Uterus (tissue), 2 donors: ENCODE data around the gene HOXD3.

Experiments used
- CTCF ChIP-seq, 4 experiments: fragments of 200-600 bp in 2 of 4; fragments of 450-650 bp in 2 of 4; sonication (generic) in 2 of 4; IDR thresholded peaks; one replicate each; pipeline ENCODE4 v1.5.1; 2016 to 2019; ENCODE audit warnings: antibody characterized with exemption in 4 of 4, mild to moderate bottlenecking in 2 of 4, moderate library complexity in 1 of 4
- POLR2A ChIP-seq, 2 donors: fragments of 450-650 bp; IDR thresholded peaks; one replicate each; pipeline ENCODE4 v1.6.1; 2016; ENCODE audit warnings: antibody characterized with exemption in 2 of 2, mild to moderate bottlenecking in 1 of 2, moderate library complexity in 1 of 2

- no peak for TF ChIP-seq CTCF (IDR thresholded peaks at IDR 0.05)
- no peak for TF ChIP-seq POLR2A (IDR thresholded peaks at IDR 0.05)
These were observed 1.6 kb upstream of the HOXD3 start for GRCh38 chr2:176155356-176156044.
